HG03135 (cell line): ENCODE measurements around the gene SRL.

Experiments used
- ATAC-seq: cut with Tn5 transposase; IDR thresholded peaks from one replicate; pipeline ENCODE4 v1.9.1; 2021; ENCODE audit warnings: mild to moderate bottlenecking, moderate library complexity; ENCODE audit not compliant: unreplicated experiment

SRL gene

DNA sequence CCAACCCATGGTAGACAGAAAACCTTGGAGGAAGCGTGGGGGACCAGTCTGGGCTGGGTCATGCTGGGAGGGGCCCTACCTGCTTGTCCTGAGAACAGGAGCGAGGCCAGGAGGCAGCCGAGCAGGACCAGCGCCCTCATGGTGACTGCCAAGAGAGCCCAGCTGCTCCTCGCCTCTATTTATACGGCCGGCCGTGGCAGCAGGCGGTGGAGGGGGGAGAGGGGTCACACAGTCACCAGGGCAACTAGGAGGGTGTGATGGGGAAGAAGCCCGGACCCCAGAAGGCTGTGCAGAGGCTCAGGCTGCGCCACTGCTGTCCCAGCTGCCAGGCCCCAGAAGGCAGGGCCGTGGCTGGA lies at the start of gene SRL:
Gene SRL (minus strand): TSS at position 153 of the 356 bp plus-strand sequence. CDS start 13 bp downstream, at position 140.
- no peak for ATAC-seq

GRCh38 chr16:4290236-4290830 lies 48.5 kb upstream of the SRL start:
- ATAC-seq, result no peak

GRCh38 chr16:4288148-4288921 lies 46.5 kb upstream of the SRL start:
- peak; percentile 70 for ATAC-seq

DNA sequence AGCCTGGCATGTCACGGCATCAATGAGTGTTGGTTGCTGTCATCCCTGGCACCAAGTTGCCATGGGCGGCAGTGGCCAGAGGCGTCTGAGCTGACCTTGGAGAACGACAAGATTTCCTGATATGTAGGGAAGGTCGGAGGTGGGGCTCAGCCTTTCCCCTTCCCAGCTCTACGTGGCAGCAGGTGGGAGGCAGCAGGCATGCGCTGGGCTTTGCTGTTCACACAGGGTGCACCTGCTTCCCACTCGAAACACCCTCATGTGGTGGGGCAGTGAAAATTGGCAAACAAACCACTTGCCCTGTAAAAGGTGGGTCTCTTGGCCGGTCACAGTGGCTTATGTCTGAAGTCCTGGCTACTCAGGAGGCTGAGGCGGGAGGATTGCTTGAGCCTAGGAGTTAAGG lies 43.3 kb upstream of the SRL start:
- ATAC-seq, result no peak

GRCh38 chr16:4283939-4284338 lies 42.1 kb upstream of the SRL start:
- no peak for ATAC-seq

DNA sequence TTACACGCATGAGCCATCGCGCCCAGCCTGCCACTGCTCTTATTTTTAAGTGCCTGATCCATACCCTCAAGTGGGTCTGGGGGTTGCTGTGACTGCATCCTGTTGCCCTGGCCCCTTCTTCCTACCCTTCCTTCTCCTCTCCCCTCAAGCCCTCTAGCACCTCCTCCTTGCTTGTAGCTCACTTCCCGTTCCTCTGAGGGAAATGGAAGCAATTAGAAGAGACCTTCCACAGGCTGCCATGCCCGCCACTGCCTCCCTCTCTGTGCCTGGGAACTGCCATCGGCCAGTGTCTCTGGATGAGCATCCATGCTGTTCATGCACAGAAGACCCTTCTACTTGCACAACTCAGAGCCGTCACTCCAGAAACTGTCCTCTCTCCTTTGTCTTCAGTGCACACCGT lies 41.6 kb upstream of the SRL start:
- ATAC-seq, result no peak

GRCh38 chr16:4280625-4281024 lies 38.7 kb upstream of the SRL start:
- no peak for ATAC-seq

DNA sequence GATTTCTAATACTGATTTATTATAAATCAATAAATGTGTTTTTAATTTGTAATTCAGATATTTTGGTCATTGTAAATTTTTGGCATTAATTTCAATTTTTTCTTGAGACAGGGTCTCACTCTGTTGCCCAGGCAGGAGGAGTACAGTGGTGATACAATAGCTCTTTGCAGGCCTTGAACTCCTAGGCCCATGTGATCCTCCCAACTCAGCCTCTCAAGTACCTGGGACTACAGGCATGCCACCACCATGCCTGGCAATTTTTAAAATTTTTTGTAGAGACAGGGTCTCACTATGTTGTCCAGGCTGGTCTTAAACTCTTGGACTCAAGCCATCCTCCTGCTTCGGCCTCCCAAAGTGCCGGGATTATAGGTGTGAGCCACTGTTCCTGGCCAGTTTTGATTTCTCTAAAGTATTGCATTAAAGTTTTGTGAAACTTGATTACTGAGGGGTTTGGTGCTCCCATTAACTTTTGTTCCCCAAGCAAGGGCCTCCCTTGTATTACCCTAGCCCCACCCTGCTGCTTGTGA lies 36.2 kb upstream of the SRL start:
- no peak for ATAC-seq

GRCh38 chr16:4275861-4276260 lies 34.0 kb upstream of the SRL start:
- ATAC-seq, result no peak

DNA sequence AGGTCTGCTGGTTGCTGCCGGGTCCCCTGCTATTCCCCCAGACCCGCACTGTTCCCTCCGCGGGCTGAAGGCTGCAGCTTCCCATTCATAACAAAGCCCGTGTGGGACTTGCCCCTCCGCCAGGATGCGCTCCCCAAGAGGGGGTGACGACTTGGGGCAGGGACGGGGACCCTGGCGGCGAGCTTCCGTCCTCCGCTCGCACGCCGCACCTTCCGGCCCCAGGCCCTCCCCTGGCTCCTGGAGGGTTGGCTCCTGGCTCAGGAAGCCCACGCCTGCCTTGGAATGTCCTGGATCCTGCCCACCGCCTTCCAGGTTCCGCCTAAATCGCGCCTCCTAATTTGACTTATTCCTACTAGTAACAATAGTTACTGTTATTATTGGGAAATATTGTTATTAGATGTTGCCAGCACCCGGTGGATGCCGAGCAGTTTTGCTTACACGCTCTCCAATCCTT lies 32.0 kb upstream of the SRL start:
- ATAC-seq, result no peak

DNA sequence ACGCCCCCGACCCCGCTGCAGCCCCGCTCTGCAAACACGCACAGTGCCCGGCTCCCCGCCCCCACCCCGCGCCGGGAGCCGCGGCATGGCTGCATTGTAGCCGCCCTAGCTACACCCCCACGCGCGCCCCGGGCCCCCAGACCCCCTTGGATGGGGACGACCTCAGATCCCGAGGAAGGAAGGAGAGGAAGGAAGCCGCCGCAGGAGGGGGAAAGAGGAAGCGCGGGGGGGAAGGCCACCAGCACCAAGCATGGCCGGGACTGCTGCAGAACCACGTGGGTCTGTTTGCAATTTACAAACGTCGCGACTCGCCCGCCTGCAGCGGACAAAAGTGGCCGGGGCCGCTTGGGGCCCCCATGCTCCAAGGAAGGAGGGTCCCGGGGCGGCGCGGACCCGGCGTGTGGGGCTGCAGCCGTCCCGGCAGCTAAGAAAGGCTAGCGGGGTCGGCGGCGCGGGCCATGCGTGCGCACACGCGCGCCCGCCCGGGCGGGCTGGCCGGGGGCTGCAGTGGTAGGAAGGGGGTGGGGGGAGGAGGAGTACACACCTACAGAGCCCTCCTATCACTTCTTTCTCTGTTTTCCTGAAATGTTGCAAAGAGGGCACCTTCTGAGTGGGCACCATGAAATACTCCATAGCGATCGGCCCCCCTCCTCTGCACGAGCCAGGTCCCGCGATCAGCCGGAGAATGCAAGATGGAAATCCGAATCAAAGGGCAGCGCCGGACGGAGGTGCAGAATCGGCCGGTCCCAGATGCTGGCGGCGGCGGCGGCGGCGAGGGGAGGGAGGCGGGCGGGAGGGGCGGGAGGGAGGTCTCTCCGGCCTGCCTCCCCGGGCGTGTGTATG lies 30.5 kb upstream of the SRL start:
- peak; percentile 13 for ATAC-seq

DNA sequence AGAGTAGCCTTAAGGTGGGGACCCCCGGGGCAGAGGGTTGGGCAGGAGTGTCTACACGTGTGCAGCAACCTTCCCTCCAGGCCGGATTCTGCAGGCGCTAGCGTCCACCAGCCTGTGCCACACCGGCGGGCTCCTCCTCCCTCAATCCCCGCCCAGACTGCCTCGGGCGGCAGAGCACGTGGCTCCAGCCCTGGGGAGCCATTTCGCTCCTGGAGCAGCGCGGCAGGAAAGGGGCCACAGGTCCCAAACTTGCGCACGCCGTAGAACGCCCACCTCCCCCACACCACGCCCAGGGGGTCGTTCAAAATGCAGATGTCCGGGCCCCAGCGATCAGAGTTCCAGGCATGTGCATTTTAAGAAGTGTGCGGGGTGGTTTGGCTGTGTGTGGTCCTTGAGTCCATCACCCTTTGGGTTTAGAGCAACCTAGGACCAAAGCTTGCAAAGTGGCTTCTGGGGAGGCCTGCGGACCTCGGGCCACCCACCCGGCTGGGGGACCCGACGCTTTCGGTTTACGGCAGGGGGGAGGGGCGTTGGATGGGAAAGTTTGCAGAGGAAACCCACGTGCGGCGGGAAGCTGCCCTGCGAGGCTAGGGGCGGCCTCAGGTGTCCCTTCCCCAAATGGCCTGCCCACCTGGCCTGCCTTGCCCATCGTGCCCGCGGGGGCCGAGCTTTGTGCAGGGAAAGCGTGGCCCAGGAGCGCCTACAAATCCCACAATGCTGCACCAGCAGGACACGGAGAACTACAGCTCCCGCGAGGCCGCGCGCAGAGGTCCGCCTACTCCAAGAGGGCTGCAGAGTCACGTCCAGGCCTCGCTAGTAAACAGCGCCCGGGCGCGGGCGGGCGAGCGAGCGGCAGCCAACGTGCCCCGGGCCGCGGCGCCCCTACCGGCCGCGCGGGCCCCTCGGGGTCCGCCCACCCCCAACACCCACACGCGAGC lies 29.6 kb upstream of the SRL start:
- peak; percentile 61 for ATAC-seq

- no peak for ATAC-seq
Observed at GRCh38 chr16:4270595-4270994, 28.7 kb upstream of the SRL start.

- ATAC-seq, result no peak
Observed at GRCh38 chr16:4270091-4270490, 28.2 kb upstream of the SRL start.

- no peak for ATAC-seq
Observed at GRCh38 chr16:4266372-4266771, 24.5 kb upstream of the SRL start.

- no peak for ATAC-seq
Observed at GRCh38 chr16:4265676-4266075, 23.8 kb upstream of the SRL start.

- ATAC-seq, result no peak
Observed at GRCh38 chr16:4264546-4264945, 22.7 kb upstream of the SRL start.

- no peak for ATAC-seq
Observed at GRCh38 chr16:4263504-4264436, 21.9 kb upstream of the SRL start.

DNA sequence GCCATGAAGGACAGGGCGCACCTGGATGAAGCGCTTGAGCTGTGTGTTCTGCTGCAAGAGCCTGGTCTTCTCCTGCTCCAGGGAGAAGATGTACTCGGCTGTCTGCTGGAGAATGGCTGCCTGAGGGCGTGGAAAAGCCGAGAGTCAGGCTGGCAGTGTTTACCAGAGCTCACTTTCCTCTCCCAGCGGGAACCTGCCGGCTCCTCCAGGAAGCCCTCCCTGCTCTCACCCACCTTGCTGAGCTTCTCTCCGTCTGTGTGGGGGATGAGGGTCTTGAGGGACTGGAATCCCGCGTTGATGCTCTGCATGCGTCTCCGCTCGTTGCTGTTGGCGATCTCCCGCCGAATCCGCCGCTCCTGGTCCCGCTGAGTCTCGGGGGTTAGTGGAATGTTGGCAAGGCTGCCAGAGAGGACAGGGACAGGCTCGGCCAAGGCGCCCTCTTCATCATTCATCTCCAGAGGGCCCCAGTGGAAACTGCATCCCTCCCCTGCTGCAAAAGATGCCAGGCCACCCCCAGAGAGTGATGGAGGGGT lies 20.5 kb upstream of the SRL start:
- no peak for ATAC-seq
